HepG2 (cell line): ENCODE results near the gene PCP4. TPM values are rescaled to one million over a fixed set of nuclear protein-coding genes. Genes with fewer than 3 reads are reported as not detected.

Experiments used
- ATAC-seq: fragments of 200-7000 bp; cut with Tn5 transposase; 3 replicates; pipeline ENCODE4 v1.9.1; 2020; ENCODE audit warnings: mild to moderate bottlenecking, moderate library complexity
- BruUV-seq: library from RNA; stranded (reverse); fragments of 400-500 nt; replicated peaks from 2 replicates; lab custom pipeline; 2021; lab: Mats Ljungman, UMichigan
- CTCF ChIA-PET: fragments of 300-600 bp; formaldehyde crosslinking; extraction: SDS; loops from one replicate; lab custom pipeline; 2021; ENCODE audit warnings: low total read pairs, inconsistent platforms, low intra/inter-chr PET ratio; lab: Yijun Ruan, JAX
- POLR2A ChIA-PET: fragments of 350-600 bp; sonication (Branson Sonifier 250); formaldehyde crosslinking; loops from one replicate; lab custom pipeline; 2020; ENCODE audit warnings: antibody characterized with exemption, inconsistent platforms; lab: Yijun Ruan, JAX
- DNase-seq: peaks from one replicate; pipeline ENCODE4 v3.0.0-alpha.2; 2015; ENCODE audit warnings: low spot score
- FAIRE-seq: peaks from 3 replicates; lab custom pipeline; 2011; peaks lifted over from hg19 to GRCh38; lab: Jason Lieb, UNC
- H2AFZ ChIP-seq: one replicate; pipeline ENCODE4 v1.6.1; 2011; ENCODE audit warnings: low read length, inconsistent platforms
- H3K27ac ChIP-seq: fragments of 300-600 bp; 3 replicates; pipeline ENCODE4 v1.8.0; 2011; ENCODE audit warnings: mixed run types, mild to moderate bottlenecking, mixed read lengths, low read length, inconsistent platforms; ENCODE audit not compliant: insufficient read depth; ENCODE audit errors: extremely low read length
- H3K27me3 ChIP-seq, 2 experiments: fragments of 200-600 bp in 1 of 2; 2 replicates in 1 of 2; 3 replicates in 1 of 2; pipeline versions ENCODE4 v1.6.0 to v1.8.0; 2011; ENCODE audit warnings: low read length in 2 of 2, mild to moderate bottlenecking in 2 of 2, moderate library complexity in 2 of 2, inconsistent platforms in 1 of 2; ENCODE audit not compliant: insufficient read depth in 2 of 2, control insufficient read depth in 1 of 2
- H3K36me3 ChIP-seq, 2 experiments: fragments of 200-600 bp in 1 of 2; replicated peaks in 1 of 2; 2 replicates in 1 of 2; 3 replicates in 1 of 2; pipeline versions ENCODE4 v1.5.1 to v1.8.0; 2011; ENCODE audit warnings: low read length in 2 of 2, inconsistent platforms in 1 of 2; ENCODE audit not compliant: insufficient read depth in 2 of 2, control insufficient read depth in 1 of 2
- H3K4me1 ChIP-seq: 2 replicates; pipeline ENCODE4 v1.5.1; 2012; ENCODE audit warnings: low read length, inconsistent platforms; ENCODE audit not compliant: insufficient read depth
- H3K4me2 ChIP-seq: 2 replicates; pipeline ENCODE4 v1.6.0; 2011; ENCODE audit warnings: low read depth, low read length, inconsistent platforms
- H3K4me3 ChIP-seq, 3 experiments: fragments of 200-600 bp in 1 of 3; sonication (generic), shearing (Covaris generic) in 1 of 3; replicated peaks in 1 of 3; 2 replicates each; pipeline ENCODE4 v1.5.1; 2011 to 2016; ENCODE audit warnings: low read length in 3 of 3, inconsistent platforms in 2 of 3, low read depth in 2 of 3, mild to moderate bottlenecking in 2 of 3, control low read depth in 1 of 3, mixed read lengths in 1 of 3; ENCODE audit not compliant: insufficient read depth in 1 of 3
- H3K79me2 ChIP-seq: one replicate; pipeline ENCODE4 v1.6.1; 2011; ENCODE audit warnings: low read length, inconsistent platforms; ENCODE audit not compliant: insufficient read depth
- H3K9ac ChIP-seq: 2 replicates; pipeline ENCODE4 v1.6.0; 2011; ENCODE audit warnings: mild to moderate bottlenecking, low read depth, low read length, inconsistent platforms; ENCODE audit not compliant: insufficient read depth
- H3K9me3 ChIP-seq: 2 replicates; pipeline ENCODE4 v1.5.1; 2012; ENCODE audit warnings: mild to moderate bottlenecking, low read length
- H4K20me1 ChIP-seq: 2 replicates; pipeline ENCODE4 v1.6.0; 2011; ENCODE audit warnings: inconsistent platforms, mild to moderate bottlenecking, low read length, moderate library complexity; ENCODE audit not compliant: insufficient read depth
- REST ChIP-seq, 2 experiments: IDR thresholded peaks; 2 replicates each; pipeline ENCODE4 v1.6.1; 2011 to 2012; ENCODE audit warnings: low read length in 2 of 2, borderline replicate concordance in 1 of 2, low read depth in 1 of 2, mild to moderate bottlenecking in 1 of 2, moderate library complexity in 1 of 2
- RFX5 ChIP-seq: IDR thresholded peaks from 2 replicates; pipeline ENCODE4 v1.6.1; 2011; ENCODE audit warnings: low read depth, low read length, improper control_type of control experiment
- RORA ChIP-seq: sonication (generic); formaldehyde crosslinking; IDR thresholded peaks from 2 replicates; pipeline ENCODE4 v1.5.0; 2020; ENCODE audit warnings: mild to moderate bottlenecking, missing genetic modification reagents, moderate library complexity
- SNAPC5 ChIP-seq: sonication (generic); formaldehyde crosslinking; IDR thresholded peaks from 2 replicates; pipeline ENCODE4 v1.8.1; 2023; ENCODE audit warnings: mild to moderate bottlenecking, missing genetic modification reagents, borderline replicate concordance
- SP4 ChIP-seq: sonication (generic); formaldehyde crosslinking; IDR thresholded peaks from 2 replicates; pipeline ENCODE4 v1.8.1; 2023; ENCODE audit warnings: mild to moderate bottlenecking, missing genetic modification reagents
- ZBTB2 ChIP-seq: sonication (generic); formaldehyde crosslinking; IDR thresholded peaks from 2 replicates; pipeline ENCODE4 v1.8.0; 2022; ENCODE audit warnings: low read depth, missing genetic modification reagents
- ZSCAN31 ChIP-seq: sonication (generic); formaldehyde crosslinking; IDR thresholded peaks from 2 replicates; pipeline ENCODE4 v1.5.0; 2020; ENCODE audit warnings: low read depth, mild to moderate bottlenecking, missing genetic modification reagents
- WGBS: methylation state at CpG from one replicate; pipeline ENCODE4 v1.1.6; 2017; ENCODE audit warnings: low lambda C conversion rate; 5-methylcytosine and 5-hydroxymethylcytosine counted together
- in situ Hi-C: cut with HindIII; loops from 2 replicates; pipeline ENCODE4 v1.10.0; 2017; ENCODE audit warnings: low pct_unique_long_range_greater_than_20kb; ENCODE audit not compliant: extremely low pct_ligation_motif_present
- intact Hi-C: fragments of 100-400 bp; cut with micrococcal nuclease; formaldehyde crosslinking; loops from one replicate; pipeline ENCODE4 v1.10.0; 2022; ENCODE audit not compliant: unreplicated experiment
- polyA plus RNA-seq, 8 experiments: library from polyadenylated mRNA; depleted of rRNA in 3 of 8; stranded (reverse) in 7 of 8; unstranded in 1 of 8; fragments of >200 nt; fragmentation: Illumina TruSeq in 4 of 8; extraction: Trizol in 4 of 8; gene quantifications; 2 replicates each; pipeline versions ENCODE4 v1.2.1 to v1.2.3, GENCODE V29; 2011 to 2016; ENCODE audit warnings: low read depth in 4 of 8, missing spikeins in 1 of 8, mixed read lengths in 1 of 8; ENCODE audit not compliant: insufficient read depth in 1 of 8
- total RNA-seq, 5 experiments: library from RNA; depleted of rRNA; stranded (reverse); fragments of >200 nt; fragmentation: Illumina TruSeq; extraction: Trizol; gene quantifications; 2 replicates each; pipeline ENCODE4 v1.2.3, GENCODE V29; 2016; ENCODE audit warnings: low read depth in 1 of 5

PCP4 gene
- total and polyA plus RNA-seq, 2 of the 13 experiments (the other 11 are each of a cell fraction or from before 2014, with no cell fraction given), result not detected

DNA sequence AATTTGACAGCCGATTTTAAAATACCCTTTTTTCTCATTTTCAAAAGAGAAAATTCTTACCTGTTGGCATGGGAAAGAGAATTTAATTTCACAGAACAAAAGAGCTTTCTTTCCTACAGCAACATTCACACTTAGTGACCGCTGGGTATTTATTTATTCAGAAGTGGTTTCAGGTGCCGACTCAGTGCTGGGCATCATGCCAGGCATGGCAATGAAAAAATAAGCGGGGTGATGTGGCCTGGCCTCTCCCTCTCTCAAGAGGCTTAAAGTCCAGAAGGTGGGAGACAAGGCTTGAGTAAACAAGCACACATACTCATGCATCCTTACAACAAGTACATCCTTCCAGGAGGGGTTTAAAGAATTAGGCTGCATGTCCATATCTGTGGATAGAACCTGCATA, 4.1 kb upstream of the PCP4 start:
- Histone ChIP-seq H4K20me1 (no peaks in the 10 kb centered on the region), H3K27me3 (no peaks in the 10 kb centered on the region), H3K4me2 (no peak overlapping the region), H3K4me1 (no peaks in the 10 kb centered on the region), H3K9ac (no peak overlapping the region)
- intact Hi-C loops, result no loop called here
- ATAC-seq, result no peak
- WGBS, result 1% methylated on average over 4 of the region's 4 CpGs
- TF ChIP-seq REST (IDR thresholded peaks at IDR 0.05; ENCODE audit: borderline replicate concordance in 1 of 2, low read depth in 1 of 2, low read length in 2 of 2) (no peak), RFX5 (no peak), RORA (CRISPR knock-in tag) (no peak), SP4 (CRISPR knock-in tag) (no peak), SNAPC5 (CRISPR knock-in tag) (no peak), ZSCAN31 (CRISPR knock-in tag) (no peak), ZBTB2 (CRISPR knock-in tag) (no peak)
- TF ChIP-seq, all 625 proteins: peak for 0
- FAIRE-seq (no peak), DNase-seq (no peak)
- H3K79me2 ChIP-seq, result no peaks in the 10 kb centered on the region
- peaks cover 35% of the 10 kb centered on the region for H3K9me3 ChIP-seq
- ChIA-PET CTCF (no interaction called here), POLR2A (no interaction called here)
- no peaks in the 10 kb centered on the region for H3K36me3 ChIP-seq
- no TSS peak for BruUV-seq
- no peak overlapping the region for H3K4me3 ChIP-seq
- in situ Hi-C loops, result no loop called here
- H3K27ac ChIP-seq, result no peak overlapping the region
- H2AFZ ChIP-seq, result no peak overlapping the region
